HUDEP-2 (cell line): ENCODE measurements around the gene CTSW.

Experiments used
- DNase-seq, 76 experiments: peaks; one replicate each; lab custom pipeline; 2025; ENCODE audit not compliant: unreplicated experiment in 76 of 76; lab: John Stamatoyannopoulos, UW

The CTSW gene

DNA sequence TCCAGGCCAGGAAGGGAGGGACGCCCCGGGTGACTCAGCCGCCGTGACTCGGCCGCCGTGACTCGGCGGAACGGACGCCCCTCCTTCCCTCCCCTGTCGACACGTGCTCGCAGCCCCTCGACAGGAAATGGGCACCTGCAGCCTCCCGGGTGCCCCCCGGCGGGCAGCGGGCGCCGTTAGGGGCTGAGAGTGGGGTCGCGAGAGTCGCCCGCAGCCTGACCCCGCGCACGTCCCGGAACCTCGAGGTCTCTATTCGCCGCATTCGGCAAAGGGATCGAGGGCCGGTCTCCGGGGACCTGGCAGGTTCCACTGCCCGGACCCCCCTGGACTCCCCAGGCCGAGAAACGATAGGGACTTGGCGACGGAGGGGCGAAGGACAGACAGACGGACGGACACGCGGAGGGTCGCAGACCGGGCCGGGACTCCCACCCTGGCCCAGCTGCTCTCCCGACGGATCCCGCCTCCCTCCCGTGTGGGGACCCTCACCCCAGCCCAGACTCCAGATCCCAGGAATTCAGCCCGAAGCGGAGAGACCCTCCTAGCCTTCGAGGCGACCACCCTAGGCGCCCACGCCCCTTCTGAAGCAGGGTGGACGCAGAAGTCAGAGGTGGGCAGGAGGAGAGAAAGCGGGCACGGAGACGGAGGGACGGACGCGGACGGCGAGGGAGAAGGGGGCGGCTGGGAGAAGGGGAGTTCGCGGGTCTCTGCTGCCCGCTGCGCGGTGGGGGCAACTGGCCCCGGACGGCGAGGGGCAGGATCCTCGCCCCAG is 19.9 kb downstream of the CTSW start:
- peak in 57 of 76 experiments; percentile 6 to 71 (median 47) for DNase-seq

DNA sequence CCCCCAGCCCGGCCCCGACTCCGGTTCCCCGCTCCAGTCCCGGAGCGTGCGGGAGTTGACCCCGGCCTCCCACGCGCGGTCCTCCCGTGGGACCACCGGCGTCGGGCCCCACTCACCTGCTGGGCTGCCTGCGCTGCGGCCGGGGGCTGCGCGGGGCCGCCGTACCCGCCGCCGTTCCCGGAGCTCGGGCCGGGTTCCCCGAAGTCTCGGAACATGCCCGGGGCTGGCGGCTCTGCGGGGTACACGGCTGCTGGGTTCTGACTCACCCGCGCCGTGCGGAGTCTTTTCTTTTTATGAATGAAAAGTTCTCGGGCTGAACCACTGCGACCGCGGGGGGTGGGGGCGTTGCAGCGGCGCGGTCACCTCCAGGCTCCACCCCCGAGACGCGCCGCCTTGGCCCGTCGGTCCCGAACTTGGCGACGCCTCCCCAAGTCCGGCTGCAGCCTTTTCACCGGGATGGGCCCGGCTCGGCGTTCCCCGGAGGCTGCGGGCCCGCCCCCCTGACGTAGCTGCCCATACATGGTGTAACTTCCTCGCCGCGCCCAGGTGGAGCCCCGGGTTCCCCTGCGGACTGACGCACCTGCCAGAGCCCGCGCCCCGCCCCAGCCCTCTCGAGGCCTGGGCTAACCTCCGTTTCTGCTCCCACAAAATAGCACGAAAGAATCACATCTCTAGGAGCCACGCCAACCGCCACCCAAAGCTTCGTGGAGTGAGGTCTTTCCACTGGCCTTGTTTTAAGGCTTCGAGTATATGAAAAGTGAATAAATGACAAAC is 20.7 kb downstream of the CTSW start, which contains the start of gene FOSL1:
Gene FOSL1, minus strand, starts transcription at position 264 of the 774 bp plus-strand sequence. Its CDS starts 49 bp downstream, at position 215.
- DNase-seq: peak in 73 of 76 experiments; percentile 56 to 94 (median 86)

DNA sequence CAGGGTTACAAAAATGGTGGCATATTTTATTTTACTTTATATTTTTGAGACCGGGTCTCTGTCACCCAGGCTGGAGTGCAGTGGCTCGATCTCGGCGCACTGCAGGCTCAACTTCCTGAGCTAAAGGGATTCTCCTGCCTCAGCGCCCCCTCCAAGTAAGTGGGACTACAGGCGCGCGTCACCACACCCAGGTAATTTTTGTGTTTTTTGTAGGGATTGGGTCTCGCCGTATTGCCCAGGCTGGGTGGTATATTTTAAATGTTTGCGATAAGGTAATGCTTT is 21.2 kb downstream of the CTSW start:
- DNase-seq: no peak

DNA sequence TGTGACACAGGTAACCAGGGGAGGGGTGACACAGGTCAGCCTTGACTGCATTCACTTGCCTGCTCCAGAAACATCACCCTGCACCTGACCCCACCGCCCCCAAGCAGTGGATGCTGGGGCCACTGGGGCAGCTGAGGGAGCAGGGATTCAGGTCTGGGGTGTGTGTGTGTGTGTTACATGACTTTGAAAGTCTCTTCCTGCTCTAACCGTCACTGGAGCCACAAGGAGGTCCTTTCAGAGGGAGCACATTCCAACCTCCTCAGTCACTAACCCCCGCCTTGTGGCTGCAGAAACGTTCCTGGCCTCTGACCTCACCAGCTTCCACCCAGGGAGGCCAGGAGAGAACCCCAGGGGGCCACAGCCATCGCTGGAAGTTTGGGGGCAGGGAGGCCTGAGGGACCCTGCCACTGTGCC is 23.4 kb downstream of the CTSW start:
- no peak for DNase-seq

DNA sequence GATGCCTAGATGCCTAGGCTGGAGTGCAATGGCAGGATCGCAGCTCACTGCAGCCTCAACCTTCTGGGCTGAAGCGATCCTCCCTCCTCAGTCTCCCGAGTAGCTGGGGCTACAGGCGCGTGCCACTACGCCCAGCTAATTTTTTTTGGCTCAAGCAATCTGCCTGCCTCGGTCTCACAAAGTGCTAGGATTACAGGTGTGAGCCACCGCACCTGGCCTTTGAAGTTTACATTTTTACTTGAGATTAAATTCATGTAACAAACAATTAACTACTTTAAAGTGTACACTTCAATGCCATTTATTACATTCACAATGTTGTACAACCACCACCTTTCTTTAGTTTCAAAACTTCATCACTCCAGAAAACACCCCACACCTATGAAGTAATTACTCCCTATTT is 24.1 kb downstream of the CTSW start:
- no peak for DNase-seq

DNA sequence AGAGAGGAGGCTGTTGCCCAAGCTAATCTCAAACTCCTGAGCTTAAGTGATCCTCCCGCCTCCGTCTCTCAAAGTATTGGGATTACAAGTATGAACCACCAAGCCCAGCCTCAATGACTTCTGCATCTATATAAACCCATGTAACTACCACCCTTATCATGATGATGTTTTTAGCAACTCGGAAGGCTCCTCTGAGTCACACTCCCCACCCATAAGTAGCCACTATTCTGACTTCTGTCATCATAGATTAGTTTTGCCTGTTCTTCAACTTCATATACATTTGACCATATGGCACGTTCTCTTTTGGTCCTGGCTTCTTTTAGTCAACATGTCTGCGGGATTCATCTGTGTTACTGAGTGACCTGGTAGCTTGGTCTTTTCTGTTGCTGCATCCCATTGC is 27.0 kb downstream of the CTSW start:
- peak in 41 of 76 experiments; percentile 8 to 78 (median 53) for DNase-seq

DNA sequence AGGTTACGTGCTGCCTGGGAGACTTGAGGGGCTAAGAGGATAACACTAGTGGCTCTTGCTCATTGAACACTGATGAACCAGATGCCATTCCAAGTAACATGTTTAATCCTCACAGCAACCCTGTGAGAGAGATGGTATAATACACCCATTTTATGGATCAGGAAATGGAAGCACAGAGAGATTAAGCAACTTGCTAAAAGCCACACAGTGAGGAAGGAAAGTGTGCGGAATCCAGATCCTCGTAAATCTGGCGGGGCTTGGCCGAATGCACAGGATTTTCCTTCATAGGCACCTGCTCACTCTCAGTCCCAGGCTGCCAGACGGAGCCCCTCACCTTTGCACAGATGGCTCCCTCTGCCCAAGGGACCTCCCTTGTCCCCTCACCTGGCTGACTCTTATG is 28.2 kb downstream of the CTSW start:
- DNase-seq: no peak

DNA sequence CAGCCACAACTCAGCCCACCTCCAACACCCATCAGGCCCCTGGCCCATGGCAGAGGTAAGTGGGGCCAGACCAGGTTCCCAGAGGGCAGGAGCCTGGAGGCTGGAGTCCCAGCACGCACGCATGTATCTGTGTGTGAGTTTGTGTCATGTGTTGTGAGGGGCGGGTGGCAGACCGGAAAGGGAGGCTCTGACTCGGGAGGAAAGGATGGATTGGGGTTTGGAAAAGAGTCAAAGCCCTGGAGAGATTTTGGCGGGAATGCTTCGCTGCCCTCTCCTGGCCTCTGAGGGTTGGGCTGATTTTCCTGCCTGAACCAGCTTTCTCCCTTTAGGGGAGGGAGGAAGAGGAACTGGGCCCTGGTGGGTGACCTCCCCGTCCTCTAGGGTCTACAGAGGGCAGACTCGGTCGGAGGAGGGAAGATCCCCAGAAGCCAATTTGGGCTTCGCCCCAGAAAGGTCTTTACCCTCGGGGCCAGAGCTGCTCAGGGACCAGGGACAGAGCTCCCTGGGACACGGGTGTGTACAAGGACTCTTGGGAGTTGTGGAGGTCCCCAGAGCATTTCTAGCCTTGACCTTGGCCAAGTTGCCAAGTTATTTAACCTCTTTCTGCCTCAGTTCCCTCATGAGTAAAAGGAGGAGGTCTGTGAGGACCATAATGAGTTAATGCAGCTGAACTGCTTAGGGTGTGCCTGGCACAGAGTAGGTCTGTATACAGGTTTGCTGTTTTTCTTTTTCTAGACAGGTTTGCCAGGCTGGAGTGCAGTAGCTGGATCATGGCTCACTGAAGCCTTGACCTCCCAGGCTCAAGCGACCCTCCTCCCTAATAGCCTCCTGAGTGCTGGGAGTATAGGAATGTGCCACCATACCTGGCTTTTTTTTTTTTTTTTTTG is 32.3 kb downstream of the CTSW start:
- DNase-seq: peak in 26 of 76 experiments; percentile 11 to 54 (median 28)

DNA sequence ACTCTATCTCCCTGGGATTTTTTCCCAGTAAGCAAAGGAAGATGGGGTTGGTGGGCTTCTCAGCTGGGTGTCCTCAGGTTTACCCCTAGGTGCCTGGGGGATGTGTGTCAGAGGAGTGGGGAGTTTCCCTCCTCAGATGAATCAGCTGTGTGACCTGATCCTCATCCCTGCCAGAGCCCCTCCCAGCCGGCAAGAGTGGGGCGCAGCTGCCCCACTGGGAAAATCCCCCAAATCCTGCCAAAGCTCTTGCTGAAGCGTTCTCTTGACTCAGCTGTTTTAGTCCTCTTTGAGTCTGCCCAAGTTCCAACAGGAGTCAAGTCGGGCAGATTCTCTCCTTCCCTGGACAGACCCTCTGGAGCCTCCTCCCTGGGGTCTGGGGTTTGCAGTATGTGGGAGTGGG is 33.2 kb downstream of the CTSW start:
- no peak for DNase-seq

DNA sequence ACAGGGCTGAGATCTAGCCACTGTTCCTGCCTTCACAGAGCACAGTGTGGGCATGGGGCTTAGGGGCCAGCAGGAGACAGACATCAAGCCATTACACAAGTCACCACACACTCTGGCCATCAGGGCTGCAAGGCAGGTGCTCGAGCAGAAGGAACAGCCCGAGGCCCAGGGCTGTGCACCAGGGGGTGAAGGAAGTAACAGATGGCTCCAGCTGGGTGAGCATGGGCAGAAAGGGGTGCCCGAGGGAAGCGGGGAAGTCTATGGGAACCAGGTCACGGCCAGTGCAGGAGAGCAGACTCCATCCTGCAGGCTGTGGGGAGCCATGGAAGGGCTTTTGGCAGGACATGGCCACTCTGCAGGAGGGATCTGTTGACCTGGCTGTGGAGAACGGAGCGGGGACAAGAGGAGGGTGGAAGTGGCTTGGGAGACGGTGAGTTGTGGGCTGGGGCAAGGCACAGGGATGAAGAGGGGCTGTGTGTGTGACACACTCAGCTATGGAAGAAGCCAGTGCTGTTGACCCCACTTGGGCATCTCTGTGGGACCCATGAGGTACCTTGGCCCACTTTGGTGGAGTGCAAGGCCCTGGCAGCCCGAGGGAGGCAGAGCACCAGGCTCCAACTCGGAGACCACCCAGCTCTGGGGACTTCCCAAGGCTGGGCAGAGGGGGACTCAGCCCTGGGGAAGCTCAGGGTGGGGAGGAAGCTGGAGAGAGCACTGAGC is 35.6 kb downstream of the CTSW start:
- DNase-seq: no peak

DNA sequence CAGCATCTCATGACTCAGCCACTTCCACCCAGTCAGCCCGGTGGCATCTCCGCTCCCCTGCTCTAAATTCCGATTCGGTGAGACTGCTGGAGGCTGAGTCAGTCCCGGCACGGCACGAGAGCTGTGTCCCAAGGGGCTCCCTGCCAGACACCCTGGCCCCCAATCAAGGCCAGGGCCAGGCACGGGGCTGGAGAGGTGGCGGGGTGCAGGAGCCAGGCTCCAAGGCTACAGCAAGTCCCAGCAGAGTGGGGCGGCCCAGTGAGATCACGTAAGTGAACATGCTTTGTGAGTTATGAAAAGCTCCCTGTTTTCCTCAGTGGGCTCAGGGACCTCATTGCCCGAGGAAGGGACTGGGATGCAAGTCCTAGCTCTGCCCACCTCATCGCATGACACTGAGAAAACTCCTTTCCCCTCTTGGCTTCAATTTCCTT is 36.2 kb downstream of the CTSW start:
- peak in 1 of 76 experiments; percentile 24 for DNase-seq

DNA sequence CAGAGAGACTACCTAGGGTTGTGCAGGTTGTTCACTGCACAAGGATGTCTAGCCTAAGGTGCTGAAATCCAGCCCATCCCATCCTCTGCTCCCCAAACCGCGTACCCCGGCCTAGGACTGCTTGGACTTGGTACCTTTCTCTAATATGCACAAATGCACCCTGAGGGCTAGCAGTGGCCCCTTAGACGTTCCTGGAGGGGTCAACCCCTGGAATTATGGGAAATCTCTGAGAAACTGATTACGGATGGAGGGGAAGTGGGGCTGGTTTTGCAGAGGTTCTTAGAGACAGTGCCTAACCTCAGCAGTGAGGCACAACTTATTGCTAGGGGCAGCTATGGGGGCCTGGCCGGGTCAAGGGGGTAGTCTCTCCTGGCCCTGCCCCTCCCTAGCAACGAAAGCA is 36.8 kb downstream of the CTSW start:
- DNase-seq: no peak

DNA sequence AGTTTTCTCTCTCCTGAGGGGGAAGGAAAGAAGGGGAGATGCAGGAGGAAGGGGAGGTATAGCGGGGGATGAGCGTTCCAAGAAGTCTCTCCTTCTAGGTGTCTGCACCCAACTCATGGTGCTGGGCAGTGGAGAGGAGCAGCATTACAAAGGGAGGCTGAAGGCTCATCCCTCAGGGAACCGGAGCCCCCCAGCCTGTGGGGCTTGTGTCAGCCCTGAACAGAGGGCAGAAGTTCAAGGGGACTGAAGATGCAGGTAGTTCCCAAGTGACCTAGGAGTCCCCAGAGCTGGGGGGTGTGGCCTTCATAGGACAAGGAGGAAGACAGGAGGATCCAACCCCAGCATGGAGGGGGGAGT is 37.4 kb downstream of the CTSW start:
- no peak for DNase-seq

DNA sequence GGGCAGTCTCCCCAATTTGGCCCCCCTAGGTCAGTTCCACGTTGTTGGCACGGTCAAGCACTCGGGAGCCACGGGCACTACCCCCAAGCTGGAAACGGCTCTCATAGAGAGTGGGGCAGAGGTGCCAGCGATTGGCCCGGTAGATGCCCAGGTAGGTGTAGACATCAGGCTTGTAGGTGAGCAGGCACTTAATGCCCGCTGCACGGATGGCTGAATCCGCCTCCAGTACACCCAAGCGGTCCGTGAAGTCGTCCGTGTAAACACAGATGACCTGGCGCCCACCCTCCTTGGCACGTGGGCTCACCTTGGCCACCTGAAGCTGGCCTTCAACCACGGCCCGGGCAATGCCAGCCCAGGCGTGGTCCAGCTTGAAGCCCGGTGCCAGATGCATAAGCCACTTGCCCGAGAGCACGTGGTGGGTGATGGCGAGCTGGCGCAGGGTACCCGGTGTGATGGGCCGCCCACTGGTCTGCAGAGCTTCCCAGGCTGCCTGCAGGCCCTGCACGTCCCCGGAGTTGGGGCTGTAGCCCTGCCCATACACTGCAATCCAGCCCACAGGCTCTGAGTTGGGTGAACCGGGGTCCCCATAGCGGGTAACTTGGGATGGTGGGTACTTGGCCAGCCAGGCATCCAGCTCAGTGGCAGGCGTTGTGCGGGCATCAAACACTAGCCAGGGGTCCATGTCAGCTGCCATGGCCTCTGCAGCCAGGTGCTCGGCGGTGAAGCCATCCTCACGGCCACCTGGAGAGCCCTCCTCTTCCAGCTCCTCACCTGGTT is 38.0 kb downstream of the CTSW start:
- DNase-seq: no peak

DNA sequence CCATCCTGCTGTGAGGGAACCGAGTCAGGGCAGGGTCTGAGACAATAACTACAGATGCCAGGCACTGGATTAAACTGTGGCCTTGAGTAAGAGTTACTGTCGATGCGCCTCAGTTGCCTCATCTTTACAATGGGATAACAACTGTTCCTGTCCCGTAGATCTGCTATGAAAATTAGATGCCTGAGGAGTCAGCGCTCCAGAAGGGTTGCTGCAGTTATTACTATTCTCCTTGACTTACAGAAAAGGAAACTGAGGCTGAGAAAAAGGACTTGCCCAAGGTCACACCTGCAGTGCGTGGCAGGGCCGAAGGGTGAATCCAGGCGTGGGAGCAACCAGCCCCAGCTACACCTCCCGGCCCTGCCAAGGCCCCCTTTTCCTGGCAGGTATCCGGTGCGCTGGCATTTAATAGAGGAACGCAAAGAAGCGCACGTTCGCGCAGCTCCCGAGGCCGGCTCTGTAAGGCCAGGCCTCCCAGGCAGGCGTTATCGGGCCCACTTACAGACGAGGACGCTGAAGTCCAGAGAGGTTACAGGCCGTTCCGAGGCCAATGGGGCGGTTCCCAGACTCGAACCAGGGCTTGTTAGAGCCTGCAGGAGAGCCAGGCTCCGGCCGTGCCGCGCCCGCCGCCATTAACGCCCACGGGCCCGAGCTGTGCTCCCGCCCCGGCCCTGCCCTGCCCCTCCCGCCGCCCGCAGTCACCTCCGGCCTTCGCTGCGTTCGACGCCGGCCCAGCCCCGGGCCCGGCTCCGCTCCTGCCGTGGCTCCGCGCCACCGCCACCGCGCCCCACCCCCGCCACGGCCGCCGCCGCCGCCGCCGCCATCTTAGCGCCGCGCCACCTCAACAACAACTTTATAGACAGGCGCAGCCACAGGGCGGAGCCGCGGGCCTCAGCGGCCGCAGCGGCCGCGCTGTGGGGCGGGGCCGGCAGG is 38.8 kb downstream of the CTSW start, which contains the start of gene C11orf68:
Gene C11orf68, minus strand, starts transcription at position 852 of the 930 bp plus-strand sequence. Its CDS starts 31 bp downstream, at position 821.
- DNase-seq: peak in 26 of 76 experiments; percentile 39 to 75 (median 54)

DNA sequence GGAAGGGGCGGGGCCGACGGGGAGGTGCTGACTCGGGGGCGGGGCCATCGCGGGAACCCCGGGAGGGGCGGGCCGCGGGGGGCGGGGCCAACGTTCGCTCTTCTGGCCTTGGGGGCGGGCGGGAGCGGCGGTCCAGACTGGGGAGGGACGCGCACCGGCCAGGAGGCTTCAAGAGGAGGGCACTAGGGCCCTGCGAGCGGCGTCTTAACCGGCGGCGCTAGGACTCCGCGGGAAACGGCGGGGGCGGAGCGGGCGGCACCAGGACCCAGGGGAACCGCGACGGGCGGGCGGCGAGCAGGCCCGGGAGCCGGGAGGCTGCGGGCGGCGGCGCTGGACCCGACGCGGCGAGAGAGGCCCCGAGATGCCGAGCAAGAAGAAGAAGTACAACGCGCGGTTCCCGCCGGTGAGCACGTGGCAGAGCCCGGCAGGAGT is 39.5 kb downstream of the CTSW start, which contains the start of gene DRAP1:
Gene DRAP1, plus strand, starts transcription at position 286 of the 432 bp plus-strand sequence. Its CDS starts 76 bp downstream, at position 362.
- peak in 75 of 76 experiments; percentile 61 to 99 (median 97) for DNase-seq

DNA sequence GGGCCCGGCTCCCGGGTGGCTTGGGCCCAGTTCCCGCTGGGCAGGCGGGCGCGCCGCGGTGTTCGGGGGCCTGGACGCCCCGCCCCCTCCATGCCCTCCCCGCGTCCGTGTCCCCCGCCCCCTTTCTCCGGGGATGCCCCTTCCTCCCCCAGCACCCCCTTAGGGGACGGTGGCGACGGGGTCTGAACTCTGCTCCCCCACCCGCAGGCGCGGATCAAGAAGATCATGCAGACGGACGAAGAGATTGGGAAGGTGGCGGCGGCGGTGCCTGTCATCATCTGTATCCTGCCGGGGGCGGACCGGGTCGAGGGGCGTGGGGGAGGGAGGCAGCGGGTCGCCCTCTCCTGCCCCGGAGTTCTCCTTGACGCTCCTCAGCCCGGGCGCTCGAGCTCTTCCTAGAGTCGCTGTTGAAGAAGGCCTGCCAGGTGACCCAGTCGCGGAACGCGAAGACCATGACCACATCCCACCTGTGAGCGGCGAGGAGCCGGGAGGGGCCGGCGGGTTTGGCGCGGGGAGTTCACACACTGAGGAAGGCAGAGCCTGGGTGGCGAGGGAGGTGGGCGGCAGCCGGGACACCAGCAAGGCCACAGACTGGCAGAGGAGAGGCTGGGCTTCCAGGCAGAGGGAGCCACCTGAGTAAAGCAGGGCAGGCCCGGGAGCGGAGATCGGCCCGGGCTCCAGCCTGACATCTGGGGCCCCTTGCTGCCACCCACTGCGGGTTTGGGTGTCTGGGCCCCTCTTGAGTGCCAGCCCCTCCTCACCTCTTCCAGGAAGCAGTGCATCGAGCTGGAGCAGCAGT is 40.1 kb downstream of the CTSW start:
- DNase-seq: peak in 9 of 76 experiments; percentile 16 to 51 (median 36)
